LNCaP clone FGC (cell line): Measurements from ENCODE around the gene TRNAU1AP.
"Not testable (repeated sequence)": the region's sequence is repeated elsewhere in the genome, so short reads cannot be mapped to it uniquely, and the experiment has no call there.

Source experiments
- DNase-seq: peaks from one replicate; pipeline ENCODE4 v3.0.0-alpha.2; 2011; ENCODE audit warnings: low read depth
- H3K4me3 ChIP-seq: 2 replicates; pipeline ENCODE4 v1.5.1; 2011; ENCODE audit warnings: mild to moderate bottlenecking, low read depth, low read length, control low read depth
- CTCF ChIP-seq: IDR thresholded peaks from 2 replicates; pipeline ENCODE4 v1.5.1; 2012; ENCODE audit warnings: mild to moderate bottlenecking; ENCODE audit not compliant: control insufficient read depth, insufficient read depth; ENCODE audit errors: extremely low read depth

TRNAU1AP gene

GRCh38 chr1:28566931-28567330, 14.0 kb downstream of the TRNAU1AP start:
- H3K4me3 ChIP-seq, result no peak overlapping the region
- DNase-seq, result no peak
- no peak for TF ChIP-seq CTCF

GRCh38 chr1:28571911-28572310, 19.0 kb downstream of the TRNAU1AP start:
- no peak for TF ChIP-seq CTCF
- DNase-seq, result no peak

GRCh38 chr1:28572891-28573290, 20.0 kb downstream of the TRNAU1AP start:
- H3K4me3 ChIP-seq, DNase-seq: not testable (repeated sequence)

More at GRCh38 chr1:28571911-28572310, 19.0 kb downstream of the TRNAU1AP start:
- H3K4me3 ChIP-seq, result no peak overlapping the region

- no peak for TF ChIP-seq CTCF
- H3K4me3 ChIP-seq, result no peak overlapping the region
Measured at GRCh38 chr1:28573564-28573963, 20.7 kb downstream of the TRNAU1AP start.

GRCh38 chr1:28577052-28577678, 24.3 kb downstream of the TRNAU1AP start:
- no peak for DNase-seq
- H3K4me3 ChIP-seq, result no peak overlapping the region
- no peak for TF ChIP-seq CTCF

More at GRCh38 chr1:28573564-28573963, 20.7 kb downstream of the TRNAU1AP start:
- DNase-seq, result no peak

GRCh38 chr1:28577738-28578536, 25.1 kb downstream of the TRNAU1AP start:
- no peak for TF ChIP-seq CTCF
- H3K4me3 ChIP-seq, result no peak overlapping the region
- no peak for DNase-seq

GRCh38 chr1:28578696-28579218, 25.9 kb downstream of the TRNAU1AP start:
- no peak for TF ChIP-seq CTCF
- DNase-seq, result no peak
- H3K4me3 ChIP-seq, result no peak overlapping the region
